B cell (primary cell): ENCODE results near the gene TSPYL1. TPM values are rescaled to one million over a fixed set of nuclear protein-coding genes. Genes with fewer than 3 reads are reported as not detected.

Source experiments
- ATAC-seq: fragments of 200-7000 bp; cut with Tn5 transposase; one replicate; pipeline ENCODE4 v1.10.0; 2021; ENCODE audit warnings: low read depth, mild to moderate bottlenecking, moderate number of reproducible peaks, moderate library complexity
- CTCF ChIA-PET: fragments of 350-600 bp; sonication (Branson Sonifier 250); formaldehyde crosslinking; loops from one replicate; lab custom pipeline; 2021; ENCODE audit warnings: antibody characterized with exemption, inconsistent platforms; lab: Charles Lee
- POLR2A ChIA-PET: fragments of 350-600 bp; sonication (Branson Sonifier 250); formaldehyde crosslinking; loops from one replicate; lab custom pipeline; 2021; ENCODE audit warnings: antibody characterized with exemption; lab: Charles Lee
- DNase-seq: peaks from one replicate; pipeline ENCODE4 v3.0.0; 2013
- H2AFZ ChIP-seq: 2 replicates; pipeline ENCODE4 v1.6.1; 2012; ENCODE audit warnings: mild to moderate bottlenecking, low read depth, low read length; ENCODE audit not compliant: insufficient read depth, poor library complexity, severe bottlenecking
- H3K27ac ChIP-seq, 2 donors: 1 replicate in 1 of 2; 2 replicates in 1 of 2; pipeline ENCODE4 v1.5.1; 2012 to 2013; ENCODE audit warnings: low read length in 2 of 2, mild to moderate bottlenecking in 2 of 2, moderate library complexity in 1 of 2
- H3K27me3 ChIP-seq, 4 experiments: fragments of 200-600 bp in 1 of 4; sonication (generic) in 1 of 4; replicated peaks in 1 of 4; 1 replicate in 2 of 4; 2 replicates in 2 of 4; pipeline versions ENCODE4 v1.6.1 to v1.7.0; 2013 to 2016; ENCODE audit warnings: low read length in 3 of 4, mild to moderate bottlenecking in 2 of 4, mixed read lengths in 1 of 4, moderate library complexity in 1 of 4; ENCODE audit not compliant: insufficient read depth in 4 of 4, control insufficient read depth in 3 of 4; ENCODE audit errors: control extremely low read depth in 1 of 4
- H3K36me3 ChIP-seq, 2 experiments: replicated peaks in 1 of 2; 1 replicate in 1 of 2; 2 replicates in 1 of 2; pipeline versions ENCODE4 v1.6.1 to v1.7.1; 2013; ENCODE audit warnings: low read length in 1 of 2; ENCODE audit not compliant: insufficient read depth in 2 of 2, control insufficient read depth in 1 of 2; ENCODE audit errors: control extremely low read depth in 1 of 2, extremely low read depth in 1 of 2
- H3K4me1 ChIP-seq, 2 donors: fragments of 200-600 bp in 1 of 2; sonication (generic) in 1 of 2; 1 replicate in 1 of 2; 2 replicates in 1 of 2; pipeline versions ENCODE4 v1.5.1 to v1.6.1; 2013 to 2017; ENCODE audit warnings: low read length in 2 of 2; ENCODE audit not compliant: control insufficient read depth in 2 of 2, insufficient read depth in 2 of 2
- H3K4me2 ChIP-seq: replicated peaks from 2 replicates; pipeline ENCODE3; 2012; ENCODE audit warnings: mild to moderate bottlenecking, low read depth, low read length; ENCODE audit not compliant: poor library complexity, severe bottlenecking
- H3K4me3 ChIP-seq, 5 experiments: fragments of 200-600 bp in 1 of 5; sonication (generic) in 1 of 5; 1 replicate in 3 of 5; 2 replicates in 2 of 5; pipeline versions ENCODE4 v1.5.1 to v1.7.0; 2011 to 2016; ENCODE audit warnings: low read length in 4 of 5, mild to moderate bottlenecking in 4 of 5, low read depth in 2 of 5, control low read depth in 1 of 5, moderate library complexity in 1 of 5; ENCODE audit not compliant: insufficient read depth in 1 of 5; ENCODE audit errors: control extremely low read depth in 1 of 5, extremely low read depth in 1 of 5
- H3K79me2 ChIP-seq: fragments of 200-600 bp; sonication (generic); one replicate; pipeline ENCODE4 v1.6.0; 2016; ENCODE audit warnings: low read length; ENCODE audit not compliant: control insufficient read depth, insufficient read depth
- H3K9ac ChIP-seq: fragments of 200-600 bp; sonication (generic); 2 replicates; pipeline ENCODE4 v1.6.1; 2017; ENCODE audit warnings: mild to moderate bottlenecking, low read length, moderate library complexity
- H3K9me3 ChIP-seq, 3 donors: one replicate each; pipeline versions ENCODE4 v1.6.1 to v1.7.1; 2013; ENCODE audit warnings: low read length in 2 of 3; ENCODE audit not compliant: control insufficient read depth in 2 of 3, insufficient read depth in 1 of 3; ENCODE audit errors: control extremely low read depth in 1 of 3
- H4K20me1 ChIP-seq: 2 replicates; pipeline ENCODE4 v1.6.0; 2012; ENCODE audit warnings: mild to moderate bottlenecking, low read length; ENCODE audit not compliant: insufficient read depth, control insufficient read depth, poor library complexity, severe bottlenecking
- H3K27ac Mint-ChIP-seq: one replicate; pipeline ENCODE4 v1.8.0; 2021; ENCODE audit warnings: mixed read lengths
- H3K27me3 Mint-ChIP-seq: one replicate; pipeline ENCODE4 v1.8.0; 2021; ENCODE audit warnings: mixed read lengths
- H3K4me1 Mint-ChIP-seq: one replicate; pipeline ENCODE4 v1.8.0; 2021; ENCODE audit warnings: mixed read lengths
- H3K4me3 Mint-ChIP-seq: one replicate; pipeline ENCODE4 v1.8.0; 2021; ENCODE audit warnings: mixed read lengths
- H3K9me3 Mint-ChIP-seq: one replicate; pipeline ENCODE4 v1.8.0; 2022; ENCODE audit warnings: mixed read lengths; ENCODE audit not compliant: insufficient read depth
- CTCF ChIP-seq: fragments of 200-600 bp; IDR thresholded peaks from one replicate; pipeline ENCODE4 v1.8.0; 2022; ENCODE audit warnings: antibody characterized with exemption, mild to moderate bottlenecking
- EZH2 ChIP-seq: IDR thresholded peaks from 2 replicates; pipeline ENCODE4 v1.6.1; 2012; ENCODE audit warnings: borderline replicate concordance, low read depth, mild to moderate bottlenecking, moderate library complexity, low read length; ENCODE audit not compliant: insufficient read depth, poor library complexity, severe bottlenecking
- WGBS: methylation state at CpG from one replicate; pipeline ENCODE4 v1.1.5; 2013; ENCODE audit warnings: missing lambda C conversion rate; ENCODE audit not compliant: insufficient coverage; 5-methylcytosine and 5-hydroxymethylcytosine counted together
- intact Hi-C: fragments of 100-400 bp; cut with micrococcal nuclease; formaldehyde crosslinking; loops from one replicate; pipeline ENCODE4 v1.10.0; 2022
- polyA plus RNA-seq: library from polyadenylated mRNA; depleted of rRNA; stranded (reverse); fragments of >200 nt; gene quantifications from 2 replicates; pipeline ENCODE4 v1.2.3, GENCODE V29; 2012
- total RNA-seq, 2 donors: library from RNA; stranded (reverse); fragments of 120-200 nt in 1 of 2; gene quantifications; 1 replicate in 1 of 2; 2 replicates in 1 of 2; pipeline versions ENCODE4 v1.2.3 to v1.2.4, GENCODE V29; 2013 to 2022

The TSPYL1 gene
- total and polyA plus RNA-seq, 2 donors (not counting 1 experiment from before 2014, with no cell fraction given) = 93.3 to 101 TPM

DNA sequence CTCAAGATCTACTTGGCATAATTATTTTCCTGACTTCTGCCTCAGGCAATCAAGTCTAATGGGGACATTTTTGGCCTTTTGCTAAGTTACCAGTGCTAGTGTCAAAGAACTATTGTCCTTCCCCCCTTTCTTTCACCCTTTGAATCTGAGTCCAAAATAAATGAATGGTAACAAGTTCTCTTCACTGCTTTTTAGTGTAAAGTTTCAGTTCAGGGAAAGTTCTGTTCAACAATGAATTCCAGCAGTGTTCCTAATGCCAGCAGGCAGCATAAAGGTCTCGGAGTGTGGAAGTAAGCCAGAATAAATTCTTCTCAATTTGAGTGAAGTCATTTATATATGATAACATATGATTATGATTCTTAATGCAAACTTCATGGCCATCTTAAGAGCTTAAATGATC is 20.8 kb upstream of the TSPYL1 start:
- ChIA-PET POLR2A (no interaction called here), CTCF (no interaction called here)
- no peaks in the 10 kb centered on the region for H3K79me2 ChIP-seq
- ATAC-seq (no peak), DNase-seq (no peak)
- intact Hi-C loops = no loop called here
- peaks cover 10 to 11% of the 10 kb centered on the region in 2 donors for H3K4me1 ChIP-seq
- H3K9me3 Mint-ChIP-seq = no peaks in the 10 kb centered on the region
- no peak overlapping the region for H3K4me2 ChIP-seq
- H3K4me1 Mint-ChIP-seq = peaks cover 13% of the 10 kb centered on the region
- no peak overlapping the region for H3K27ac Mint-ChIP-seq
- H3K9ac ChIP-seq = no peak overlapping the region
- no peaks in the 10 kb centered on the region for H4K20me1 ChIP-seq
- no peak overlapping the region for H3K4me3 ChIP-seq
- peaks cover 3 to 7% (median 3%) of the 10 kb centered on the region in 3 donors for H3K9me3 ChIP-seq
- H2AFZ ChIP-seq = no peak overlapping the region
- H3K36me3 ChIP-seq = no peaks in the 10 kb centered on the region
- no peak overlapping the region for H3K4me3 Mint-ChIP-seq
- H3K27ac ChIP-seq = no peak overlapping the region
- no peak for TF ChIP-seq EZH2
- TF ChIP-seq CTCF = no peak
- WGBS = no CpG with 5 or more reads among the region's 1 CpG
- no peaks in the 10 kb centered on the region for H3K27me3 ChIP-seq
- H3K27me3 Mint-ChIP-seq = no peaks in the 10 kb centered on the region

DNA sequence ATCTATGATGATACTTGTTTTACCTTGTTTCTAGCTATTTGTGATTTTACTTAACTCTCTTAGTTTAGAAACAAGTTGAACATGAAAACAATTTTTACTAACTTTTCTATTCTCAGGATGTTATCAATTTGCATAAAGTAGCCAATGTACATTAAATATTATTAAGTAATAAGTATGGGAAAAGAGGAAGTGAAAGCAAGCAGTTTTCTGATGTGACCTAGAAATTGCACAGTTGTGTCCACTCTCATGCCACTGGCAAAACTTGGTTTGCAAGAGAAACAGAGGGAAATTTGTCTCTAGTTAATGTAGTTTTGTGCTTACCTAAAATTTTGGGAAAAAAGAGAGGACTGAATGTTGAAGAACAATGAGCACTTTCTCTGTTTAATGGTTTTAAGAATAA is 19.2 kb upstream of the TSPYL1 start:
- POLR2A ChIA-PET = no interaction called here
- no peak for TF ChIP-seq EZH2
- no peak for TF ChIP-seq CTCF

More for the DNA sequence above, 19.2 kb upstream of the TSPYL1 start:
- Mint-ChIP-seq H3K27me3 (no peaks in the 10 kb centered on the region), H3K4me3 (no peak overlapping the region), H3K4me1 (peaks cover 11% of the 10 kb centered on the region), H3K27ac (no peak overlapping the region), H3K9me3 (no peaks in the 10 kb centered on the region)
- DNase-seq (no peak), ATAC-seq (no peak)
- Histone ChIP-seq H3K9me3 (peaks cover 3 to 7% (median 3%) of the 10 kb centered on the region in 3 donors), H3K4me2 (no peak overlapping the region), H3K4me3 (no peak overlapping the region), H2AFZ (no peak overlapping the region), H3K9ac (no peak overlapping the region), H4K20me1 (no peaks in the 10 kb centered on the region), H3K27me3 (no peaks in the 10 kb centered on the region), H3K79me2 (no peaks in the 10 kb centered on the region), H3K27ac (no peak overlapping the region), H3K4me1 (peaks cover 4 to 6% of the 10 kb centered on the region in 2 donors), H3K36me3 (no peaks in the 10 kb centered on the region)
- intact Hi-C loops = no loop called here
- CTCF ChIA-PET = interaction anchor here (1.2 to 2.8 kb wide), 3 partner anchors 12 to 235 kb away, joined by 4 to 19 read pairs (median 4); no protein-coding TSS in a partner anchor
